ENCODE data around the gene CFI.

Gene CFI

GRCh38 chr4:109801895-109802319 is at the start of gene CFI:
CFI (minus strand) TSS chr4:109801999; CDS start chr4:109801971, 28 bp downstream.
- no peak for DNase-seq

GRCh38 chr4:109850601-109851000 is 48.8 kb upstream of the CFI start:
- DNase-seq: no peak

- DNase-seq: no peak
Measured at GRCh38 chr4:109848501-109848900, 46.7 kb upstream of the CFI start.

- no peak for DNase-seq
Measured at GRCh38 chr4:109847896-109848442, 46.2 kb upstream of the CFI start, which contains the start of gene LRIT3. LRIT3 (plus strand) TSS chr4:109848107; CDS start chr4:109848202, 95 bp downstream.

GRCh38 chr4:109846395-109847098 is 44.7 kb upstream of the CFI start:
- no peak for DNase-seq

- DNase-seq: no peak
Measured at GRCh38 chr4:109836985-109837384, 35.2 kb upstream of the CFI start.

- DNase-seq: no peak
Measured at GRCh38 chr4:109833756-109834155, 32.0 kb upstream of the CFI start.

GRCh38 chr4:109827672-109828071 is 25.9 kb upstream of the CFI start, which contains the start of gene RRH:
RRH (plus strand) TSS chr4:109827972; CDS start chr4:109828028, 56 bp downstream.
- no peak for DNase-seq

- no peak for DNase-seq
Measured at GRCh38 chr4:109826719-109827118, 24.9 kb upstream of the CFI start.

GRCh38 chr4:109821185-109821584 is 19.4 kb upstream of the CFI start:
- DNase-seq: no peak

- DNase-seq: no peak
Measured at GRCh38 chr4:109820563-109820962, 18.8 kb upstream of the CFI start.

- DNase-seq: no peak
Measured at GRCh38 chr4:109818268-109818667, 16.5 kb upstream of the CFI start.

GRCh38 chr4:109816894-109817293 is 15.1 kb upstream of the CFI start:
- no peak for DNase-seq

- DNase-seq: peak; percentile 59
Measured at GRCh38 chr4:109816082-109816442, 14.3 kb upstream of the CFI start.

- peak; percentile 90 for DNase-seq
Measured at GRCh38 chr4:109815151-109816081, 13.6 kb upstream of the CFI start, which contains the start of gene GAR1. GAR1 (plus strand) TSS chr4:109815762; CDS start chr4:109816165, 403 bp downstream.

- DNase-seq: no peak
Measured at GRCh38 chr4:109811707-109812106, 9.9 kb upstream of the CFI start.

GRCh38 chr4:109810552-109811387 is 9.0 kb upstream of the CFI start:
- no peak for DNase-seq

- DNase-seq: no peak
Measured at GRCh38 chr4:109809655-109810054, 7.9 kb upstream of the CFI start.

GRCh38 chr4:109803924-109804571 is 2.2 kb upstream of the CFI start:
- DNase-seq: no peak

- DNase-seq: no peak
Measured at GRCh38 chr4:109801099-109801789, 555 bp downstream of the CFI start.

- no peak for DNase-seq
Measured at GRCh38 chr4:109798866-109799265, 2.9 kb downstream of the CFI start.

Measured in activated naive CD4-positive, alpha-beta T cell treated with Interleukin-2 at 50 U/mL for 16 hours (primary cell).